Measurements from ENCODE around the gene ADGRB3.

GRCh38 chr6:68635706-68636513 lies 828 bp downstream of the ADGRB3 start:
- TF ChIP-seq CTCF (IDR thresholded peaks at IDR 0.05; ENCODE audit: low read length) (no peak), EZH2 (IDR thresholded peaks at IDR 0.05; ENCODE audit: borderline replicate concordance, low read length) (no peak)
